Activated CD4-positive, alpha-beta T cell treated with anti-CD3 and anti-CD28 coated beads, Interleukin-10, Interleukin-2, amounts not matched to agents 100 ng/mL and 50 ng/mL, durations not matched to agents 16 hours and 8 hours (primary cell): ENCODE results near the gene CUL3.
"Not testable (repeated sequence)": the region's sequence is repeated elsewhere in the genome, so short reads cannot be mapped to it uniquely, and the experiment has no call there.

ENCODE experiments used
- DNase-seq: peaks from one replicate; pipeline ENCODE4 v3.0.0-alpha.2; 2020

CUL3 gene

DNA sequence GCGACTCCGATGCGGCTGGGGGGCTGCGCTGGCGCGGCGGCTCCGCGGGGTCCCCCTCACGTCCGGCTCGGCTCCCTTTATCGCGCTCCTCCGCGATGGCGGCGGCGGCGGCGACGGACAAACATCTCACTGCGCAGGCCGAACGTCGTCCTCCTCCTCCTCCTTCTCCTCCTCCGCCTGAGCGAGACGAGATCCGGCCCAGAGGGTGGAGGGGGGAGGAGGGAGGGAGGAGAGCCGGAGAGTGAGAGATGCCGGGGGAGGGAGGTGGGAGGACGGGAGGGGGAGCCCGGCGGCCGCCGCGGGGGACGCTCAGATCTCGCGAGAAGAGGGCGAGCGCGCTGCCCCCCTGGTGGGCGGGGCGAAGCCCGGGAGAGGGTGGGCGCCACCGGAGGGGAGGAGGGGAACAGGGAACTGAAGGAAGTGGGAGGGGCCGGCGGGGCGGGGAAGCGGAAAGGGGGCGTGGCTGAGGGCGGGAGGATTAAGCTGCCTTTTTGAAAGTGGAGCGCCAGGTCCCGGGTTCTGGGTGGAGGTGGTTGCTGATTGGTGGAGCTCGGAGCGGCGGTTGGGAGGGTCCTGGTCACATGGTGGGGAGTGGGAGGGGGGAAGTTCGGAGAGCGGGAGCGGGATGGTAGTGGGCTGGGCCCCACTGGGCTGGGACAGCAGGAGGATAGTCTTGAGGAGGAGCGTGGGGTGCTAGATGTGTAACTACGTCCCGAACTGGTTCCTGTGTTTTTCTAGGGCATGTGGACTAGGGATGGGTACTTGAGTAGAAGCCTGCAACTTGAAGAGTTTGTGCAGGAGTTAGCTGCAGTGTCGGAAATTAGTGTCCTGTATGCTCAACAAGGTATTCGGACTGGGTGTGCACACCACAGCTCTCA lies at the start of gene CUL3:
TSS of gene CUL3 (minus strand) at position 153 of the 878 bp plus-strand sequence. CDS start 354 bp downstream, outside the sequence.
- DNase-seq, result peak; percentile 99

DNA sequence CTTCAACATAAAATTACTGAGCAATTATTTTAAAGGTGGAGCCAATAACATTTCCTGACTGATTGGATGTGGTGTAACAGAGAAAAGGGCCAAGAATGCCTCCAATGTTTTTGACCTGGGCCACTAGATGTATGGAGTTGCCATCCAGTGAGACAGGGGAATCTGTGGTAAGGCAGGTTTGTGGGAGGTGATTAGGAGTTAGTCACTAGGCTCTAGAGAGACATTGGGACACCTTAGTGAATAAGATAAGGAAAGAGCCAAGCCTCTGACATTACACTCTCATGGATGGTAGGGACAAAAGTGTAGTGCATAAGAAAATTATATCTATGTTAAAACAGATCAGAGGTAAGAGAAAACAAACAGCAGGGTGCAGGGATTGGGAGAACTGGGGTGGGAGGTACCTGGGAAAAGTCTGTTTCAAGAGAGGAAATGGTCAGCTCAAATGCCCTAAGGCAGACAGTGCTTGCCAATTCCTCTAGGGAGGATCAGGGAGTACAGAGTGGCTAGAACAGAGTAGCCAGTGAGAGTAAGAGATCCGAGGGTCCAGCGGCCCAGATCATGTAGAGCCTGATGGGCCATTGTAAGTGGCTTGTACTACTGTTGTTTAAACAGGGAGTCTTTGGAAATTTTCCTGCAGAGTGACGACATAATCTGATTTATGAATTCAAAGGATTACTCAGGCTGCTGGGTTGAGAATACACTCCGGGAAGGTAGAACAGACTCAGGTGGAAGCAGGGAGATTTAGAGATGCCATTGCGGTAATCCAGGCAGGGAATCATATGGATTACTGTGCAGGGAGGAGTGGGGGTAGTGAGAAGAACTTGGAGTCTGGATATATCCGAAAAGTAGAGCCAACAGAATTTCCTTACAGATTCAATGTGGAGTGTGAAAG lies 45.7 kb upstream of the CUL3 start:
- no peak for DNase-seq

DNA sequence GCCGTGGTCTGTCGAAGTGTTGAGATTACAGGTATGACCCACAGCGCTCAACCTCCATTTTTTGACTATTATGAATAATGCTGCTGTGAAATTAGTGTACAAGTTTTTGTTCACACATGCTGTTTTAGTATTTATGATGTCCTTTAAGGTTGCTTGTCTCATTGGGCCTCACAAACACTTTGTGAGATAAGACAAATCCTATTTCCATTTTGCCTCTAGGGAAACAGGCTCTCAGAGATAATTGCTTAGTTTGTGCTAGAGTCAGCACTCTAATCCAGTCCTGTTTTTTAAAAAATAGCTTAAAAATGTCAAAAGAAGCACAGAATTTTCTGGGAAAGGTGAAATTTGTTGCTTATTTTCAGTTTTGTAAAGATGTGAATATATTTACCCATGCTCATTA lies 43.3 kb upstream of the CUL3 start:
- no peak for DNase-seq

DNA sequence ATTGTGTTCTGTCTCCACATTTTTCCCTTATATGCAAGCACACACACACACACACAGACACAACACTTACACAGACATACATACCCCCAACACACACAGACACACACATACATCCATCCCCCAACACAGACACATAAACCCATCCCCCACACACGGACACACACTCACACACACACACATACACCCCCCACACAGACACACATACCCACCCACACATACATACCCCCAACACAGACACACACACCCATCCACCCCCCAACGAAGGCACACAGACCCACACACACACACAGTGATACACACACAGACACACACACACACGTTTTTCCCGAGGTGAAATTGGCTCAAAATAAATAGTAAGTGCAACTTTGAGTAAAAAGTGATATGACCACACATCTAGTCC lies 41.6 kb upstream of the CUL3 start:
- no peak for DNase-seq

DNA sequence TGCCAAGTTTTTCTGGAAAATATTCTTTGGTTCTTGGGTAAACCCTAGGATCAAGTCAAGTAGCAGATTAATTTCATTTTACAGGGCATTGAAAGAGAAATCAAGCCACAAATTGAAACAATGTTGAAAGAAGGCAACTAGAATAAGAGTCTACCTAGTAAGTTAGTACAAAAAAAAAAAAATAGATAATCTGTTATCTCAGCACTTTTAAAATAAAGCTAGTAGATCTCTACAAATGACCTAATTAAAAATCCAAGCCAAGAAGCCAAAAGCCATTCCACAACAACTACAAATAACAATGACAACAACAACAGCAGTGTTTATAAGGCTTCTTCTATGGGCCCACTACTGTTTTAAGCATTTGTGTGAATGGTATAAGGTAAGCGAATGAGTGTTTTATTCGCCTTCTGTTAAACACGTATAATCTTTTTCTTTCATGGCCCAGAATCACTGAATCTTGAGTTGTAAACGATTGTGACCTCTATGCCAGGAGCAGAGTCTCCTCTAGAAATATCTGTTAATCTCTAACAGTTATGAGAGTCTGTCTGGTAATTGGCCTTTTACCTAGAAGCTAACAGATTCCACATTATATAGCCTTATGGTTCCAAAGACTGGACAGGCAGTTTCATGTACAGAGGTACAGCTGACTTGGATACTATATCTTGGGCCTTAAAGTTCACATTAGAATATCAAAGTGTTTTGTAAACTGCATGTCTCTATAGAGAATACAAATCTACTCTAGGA lies 28.6 kb upstream of the CUL3 start:
- DNase-seq, result no peak

DNA sequence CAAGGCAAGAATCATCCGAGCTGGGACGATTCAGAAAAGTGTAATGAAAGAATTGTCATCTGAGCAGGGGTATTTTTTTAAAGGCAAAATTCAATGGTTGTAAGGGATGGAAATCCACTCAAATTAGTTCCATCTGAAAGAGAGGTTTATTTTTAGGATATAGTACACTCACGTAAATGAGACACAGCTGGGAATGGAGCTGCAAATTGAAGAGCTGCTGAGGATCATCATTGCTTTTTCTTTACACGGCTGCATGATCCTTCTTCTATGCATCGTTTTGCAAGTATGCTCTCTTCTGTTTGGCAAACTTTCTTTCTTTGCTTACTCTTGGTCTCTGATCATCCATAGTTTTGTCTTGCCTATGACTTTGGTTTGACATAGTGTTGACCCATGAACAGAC lies 27.4 kb upstream of the CUL3 start:
- DNase-seq, result no peak

DNA sequence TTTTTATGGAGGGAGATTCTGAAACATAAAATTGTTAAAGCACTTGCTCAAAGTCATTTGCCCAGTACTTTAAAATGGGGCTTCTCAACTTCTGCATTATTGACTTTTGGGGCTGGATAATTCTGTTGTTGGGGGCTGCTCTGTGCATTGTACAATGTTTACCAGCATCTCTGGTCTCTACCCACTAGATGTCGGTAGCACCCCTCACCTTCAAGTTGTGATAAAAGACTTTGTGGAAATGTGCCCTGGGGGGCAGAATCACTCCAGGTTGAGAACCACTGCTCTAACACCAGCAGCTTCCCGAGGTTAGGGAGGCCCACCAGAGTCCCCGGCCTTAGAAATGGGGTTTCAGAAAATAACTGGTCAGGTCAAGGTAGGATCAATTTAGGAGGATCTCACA lies 26.8 kb upstream of the CUL3 start:
- no peak for DNase-seq

DNA sequence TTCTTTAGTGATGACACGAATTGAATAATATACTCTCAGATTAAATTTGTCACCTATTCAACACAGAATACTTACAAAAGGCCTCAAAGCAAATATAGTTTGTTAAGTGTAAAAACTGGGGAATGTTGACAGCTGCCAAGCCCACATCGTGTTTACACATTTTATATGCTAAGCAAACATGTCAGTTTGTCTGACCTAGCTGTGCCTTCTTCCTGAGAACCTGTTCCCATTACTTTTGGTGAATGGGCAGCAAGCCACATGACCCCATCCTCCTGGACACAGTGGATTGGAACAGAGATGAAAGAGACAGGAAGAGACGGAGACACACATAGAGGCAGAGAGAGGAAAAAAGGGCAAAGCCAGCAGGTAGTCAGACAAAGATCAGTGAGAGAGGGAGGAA lies 22.9 kb upstream of the CUL3 start:
- no peak for DNase-seq

DNA sequence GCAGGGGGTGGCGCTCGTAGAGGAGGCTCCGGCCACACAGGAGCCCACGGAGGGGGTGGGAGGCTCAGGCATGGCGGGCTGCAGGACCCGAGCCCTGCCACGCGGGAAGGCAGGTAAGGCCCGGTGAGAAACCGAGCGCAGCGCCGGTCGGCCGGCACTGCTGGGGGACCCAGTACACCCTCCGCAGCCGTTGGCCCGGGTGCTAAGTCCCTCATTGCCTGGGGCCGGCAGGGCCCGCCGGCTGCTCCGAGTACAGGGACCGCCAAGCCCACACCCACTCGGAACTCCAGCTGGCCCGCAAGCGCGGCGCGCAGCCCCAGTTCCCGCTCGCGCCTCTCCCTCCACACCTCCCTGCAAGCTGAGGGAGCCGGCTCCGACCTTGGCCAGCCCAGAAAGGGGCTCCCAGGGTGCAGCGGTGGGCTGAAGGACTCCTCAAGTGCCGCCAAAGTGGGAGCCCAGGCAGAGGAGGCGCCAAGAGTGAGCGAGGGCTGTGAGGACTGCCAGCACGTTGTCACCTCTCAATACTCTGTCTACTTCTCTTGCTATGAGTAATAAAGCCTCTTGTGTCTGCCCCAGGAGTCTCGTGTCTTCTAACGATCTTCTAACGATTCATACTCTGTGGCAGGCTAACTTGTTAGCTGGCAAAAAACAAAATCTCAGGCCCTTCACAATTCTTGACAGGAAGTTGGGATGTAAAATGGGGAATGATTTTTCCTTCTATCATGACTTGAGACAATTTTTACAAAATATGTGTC lies 18.8 kb upstream of the CUL3 start:
- peak; percentile 20 for DNase-seq

DNA sequence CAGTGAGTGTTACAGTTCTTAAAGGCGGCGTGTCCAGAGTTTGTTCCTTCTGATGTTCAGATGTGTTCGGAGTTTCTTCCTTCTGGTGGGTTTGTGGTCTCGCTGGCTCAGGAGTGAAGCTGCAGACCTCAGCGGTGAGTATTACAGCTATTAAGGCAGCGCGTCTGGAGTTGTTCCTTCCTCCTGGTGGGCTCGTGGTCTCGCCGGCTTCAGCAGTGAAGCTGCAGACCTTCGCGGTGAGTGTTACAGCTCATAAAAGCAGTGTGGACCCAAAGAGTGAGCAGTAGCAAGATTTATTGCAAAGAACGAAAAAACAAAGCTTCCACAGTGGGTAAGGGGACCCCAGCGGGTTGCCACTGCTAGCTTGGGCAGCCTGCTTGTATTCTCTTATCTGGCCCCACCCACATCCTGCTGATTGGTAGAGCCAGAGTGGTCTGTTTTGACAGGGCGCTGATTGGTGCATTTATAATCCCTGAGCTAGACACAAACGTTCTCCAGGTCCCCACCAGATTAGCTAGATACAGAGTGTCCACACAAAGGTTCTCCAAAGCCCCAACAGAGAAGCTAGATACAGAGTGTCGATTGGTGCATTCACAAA lies 17.7 kb upstream of the CUL3 start:
- not testable (repeated sequence) for DNase-seq

DNA sequence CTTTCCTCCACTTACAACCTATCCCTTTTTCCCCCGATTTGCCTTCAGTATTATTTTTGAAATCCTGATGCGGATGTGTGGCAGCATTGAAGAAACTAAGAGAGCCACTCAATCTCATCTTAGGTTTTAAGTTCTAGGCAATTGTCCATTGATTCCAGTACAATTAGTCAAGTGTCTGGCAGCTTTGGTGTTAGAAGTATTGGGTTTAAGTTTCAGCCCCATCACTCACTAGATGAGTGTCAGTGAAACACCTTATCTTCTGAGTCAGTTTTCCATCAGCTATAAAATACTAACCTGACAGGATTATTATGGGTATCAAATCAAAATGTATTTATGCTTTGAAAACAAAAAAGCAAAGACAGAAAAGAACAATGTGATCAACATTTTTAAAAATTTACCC lies 16.8 kb upstream of the CUL3 start:
- peak; percentile 30 for DNase-seq

DNA sequence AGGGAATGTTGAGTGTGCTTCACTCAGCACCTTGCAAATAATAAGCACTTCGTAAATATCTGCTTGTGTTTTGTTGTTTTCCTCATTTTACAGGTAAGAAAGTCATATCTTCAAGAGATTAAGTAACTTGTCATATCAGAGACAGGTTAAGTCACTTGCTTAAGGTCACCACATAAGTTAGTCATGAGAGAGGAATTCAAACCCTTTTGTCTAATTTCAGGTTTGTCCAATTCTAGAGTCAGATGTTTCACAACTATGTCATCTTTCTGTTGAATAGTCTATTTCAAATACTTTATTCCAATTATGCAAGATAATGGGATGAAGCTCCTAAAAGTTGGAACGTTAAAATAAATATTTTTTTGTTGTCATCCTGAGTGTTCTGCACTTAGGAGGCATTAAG lies 13.5 kb upstream of the CUL3 start:
- no peak for DNase-seq

DNA sequence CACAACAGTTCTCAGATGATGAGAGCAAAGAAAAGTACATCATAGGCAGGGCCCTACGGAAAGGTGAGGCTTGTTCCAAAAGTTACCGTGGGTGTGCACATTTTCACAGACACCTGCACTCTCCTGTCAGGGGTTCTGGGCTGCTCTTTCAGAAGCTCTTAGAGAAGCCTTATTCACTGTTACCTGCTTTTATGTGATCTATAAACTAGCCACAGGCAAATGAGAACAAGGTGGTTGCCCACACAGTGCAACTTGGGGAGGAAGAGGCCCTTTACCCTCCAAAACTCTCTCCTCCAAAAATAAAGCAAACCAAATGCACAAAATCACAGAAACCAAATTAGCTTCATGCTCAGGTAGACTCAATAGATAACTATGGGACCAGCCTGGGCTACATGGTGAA lies 11.1 kb upstream of the CUL3 start:
- no peak for DNase-seq

DNA sequence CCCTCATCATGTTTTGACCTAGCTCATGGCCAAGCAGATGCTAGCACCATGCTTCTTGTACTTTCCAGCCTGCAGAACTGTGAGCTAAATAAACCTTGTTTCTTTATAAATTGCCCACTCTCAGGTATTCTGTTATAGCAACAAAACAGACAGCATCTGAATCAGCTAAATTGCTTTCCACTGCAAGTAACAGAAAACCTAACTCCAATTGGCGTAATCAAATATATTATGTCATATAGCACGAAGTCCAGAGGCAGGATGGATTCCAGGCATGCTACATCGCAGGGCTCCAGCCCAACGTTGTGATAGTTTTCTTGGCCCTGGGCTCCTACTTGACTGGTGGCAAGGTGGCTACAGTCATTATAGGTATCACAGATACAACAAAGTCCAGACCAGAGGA lies 10.4 kb upstream of the CUL3 start:
- no peak for DNase-seq

DNA sequence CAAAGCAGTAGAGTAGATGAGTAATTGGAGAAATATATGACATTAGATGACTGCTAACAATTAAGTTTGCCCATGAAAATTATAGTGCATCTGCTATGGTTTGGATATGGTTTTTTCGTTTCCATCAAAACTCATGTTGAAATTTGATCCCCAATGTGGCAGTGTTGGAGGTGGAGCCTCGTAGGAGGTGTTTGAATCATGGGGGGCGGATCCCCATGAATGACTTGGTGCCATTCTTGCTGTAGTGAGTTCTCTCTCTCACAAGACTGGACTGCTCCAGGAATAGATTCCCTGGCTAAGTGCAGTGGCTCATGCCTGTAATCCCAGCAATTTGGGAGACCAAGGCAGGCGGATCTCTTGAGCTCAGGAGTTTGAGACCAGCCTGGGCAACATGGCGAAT lies 9.7 kb upstream of the CUL3 start:
- no peak for DNase-seq

DNA sequence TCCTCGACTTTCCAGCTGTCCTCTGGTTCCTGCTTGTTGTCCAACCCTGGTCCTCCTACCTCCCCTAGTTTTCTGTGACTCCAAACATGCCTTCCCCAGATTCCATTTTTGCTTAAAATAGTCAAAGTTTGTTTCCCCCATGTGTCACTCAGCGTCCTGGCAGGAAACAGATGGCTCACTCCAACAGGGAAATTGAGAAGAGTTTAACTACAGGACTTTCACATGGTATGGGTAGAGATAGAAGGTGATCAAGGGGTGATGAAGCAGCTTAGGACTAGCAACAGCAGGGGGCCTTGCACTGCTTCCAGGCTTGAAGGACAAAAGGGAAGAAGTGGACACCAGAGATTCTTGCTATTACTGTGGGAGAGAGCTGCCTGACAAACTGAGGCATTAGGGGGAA lies 6.1 kb upstream of the CUL3 start:
- no peak for DNase-seq

DNA sequence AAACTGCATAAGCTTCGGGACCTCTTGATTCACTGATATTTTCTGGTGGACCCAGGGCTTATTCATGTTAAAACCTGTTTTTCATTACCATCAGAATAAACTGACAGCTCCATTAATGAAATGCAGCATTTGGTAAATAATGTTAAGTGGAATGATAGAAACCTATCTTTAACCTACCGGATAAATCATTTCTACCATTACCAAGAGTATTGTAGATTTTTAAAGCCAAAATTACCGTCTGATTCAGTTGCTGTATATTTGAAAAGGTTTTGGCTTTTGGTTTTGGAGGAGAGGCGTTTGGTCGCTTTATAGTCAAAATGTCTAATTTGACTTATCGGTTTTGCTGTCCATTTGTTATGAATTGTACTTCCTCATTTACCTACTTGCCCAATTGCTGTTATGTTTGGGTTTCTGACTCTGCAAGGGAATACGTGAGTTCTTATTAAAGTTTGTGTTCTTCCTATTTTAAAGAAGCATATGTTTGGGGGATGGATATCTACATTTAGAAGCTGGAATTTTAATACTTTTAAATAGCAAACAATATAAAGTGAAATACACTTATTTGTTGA lies 1.0 kb upstream of the CUL3 start:
- DNase-seq, result no peak

DNA sequence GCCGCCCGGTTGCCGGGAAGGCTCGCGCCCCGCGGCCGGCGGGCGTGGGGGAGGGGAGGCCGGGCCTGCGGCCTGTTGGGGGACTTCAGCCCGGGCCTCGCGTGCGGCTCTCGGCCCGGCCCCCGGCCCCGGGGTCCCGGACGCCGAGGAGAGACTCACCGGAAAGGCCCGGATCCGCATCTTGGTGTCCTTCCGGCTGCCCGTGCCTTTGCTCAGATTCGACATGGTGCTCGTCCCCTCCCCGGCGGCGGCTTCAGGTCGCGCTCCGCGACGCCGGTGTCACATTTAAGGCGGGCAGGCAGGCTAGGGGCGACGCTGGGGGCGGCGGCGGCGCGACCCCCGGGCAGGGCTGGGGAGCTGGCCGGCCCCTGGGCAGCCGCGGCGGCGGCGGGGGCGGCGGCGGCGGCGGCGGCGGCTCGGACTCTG lies 365 bp downstream of the CUL3 start:
- peak; percentile 71 for DNase-seq

DNA sequence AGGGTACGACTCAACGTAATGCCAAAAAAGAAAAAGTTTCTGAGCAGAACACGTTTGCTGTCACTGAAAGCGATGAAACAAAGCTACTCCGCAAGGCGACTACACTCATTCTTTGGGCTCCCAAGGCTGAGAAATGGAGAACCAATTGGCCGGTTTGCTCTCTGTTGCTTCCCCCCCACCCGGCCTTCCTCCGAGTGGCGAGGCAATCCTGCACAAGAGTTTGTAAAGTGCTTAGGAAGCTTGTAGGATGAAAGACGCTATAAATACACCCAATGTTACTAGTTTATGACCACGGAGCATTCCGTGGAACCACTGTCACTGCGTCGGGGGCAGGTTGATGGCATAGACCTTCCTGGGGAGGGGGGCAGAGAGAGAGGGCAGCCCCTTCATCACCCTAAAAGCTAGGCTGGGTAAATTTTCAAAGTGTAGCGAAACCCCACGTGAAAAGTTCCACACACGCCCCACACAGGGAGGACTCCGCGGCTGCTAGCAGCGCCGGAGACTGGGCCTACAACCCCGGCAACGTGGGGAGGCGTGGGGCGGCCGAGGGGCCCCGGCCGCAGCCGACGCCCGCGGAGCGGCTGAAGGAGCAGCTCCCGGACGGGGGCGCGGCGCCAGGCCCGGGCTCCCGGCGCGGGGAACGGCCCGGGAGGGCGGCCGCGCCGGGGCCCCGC lies 915 bp downstream of the CUL3 start:
- DNase-seq, result peak; percentile 30

DNA sequence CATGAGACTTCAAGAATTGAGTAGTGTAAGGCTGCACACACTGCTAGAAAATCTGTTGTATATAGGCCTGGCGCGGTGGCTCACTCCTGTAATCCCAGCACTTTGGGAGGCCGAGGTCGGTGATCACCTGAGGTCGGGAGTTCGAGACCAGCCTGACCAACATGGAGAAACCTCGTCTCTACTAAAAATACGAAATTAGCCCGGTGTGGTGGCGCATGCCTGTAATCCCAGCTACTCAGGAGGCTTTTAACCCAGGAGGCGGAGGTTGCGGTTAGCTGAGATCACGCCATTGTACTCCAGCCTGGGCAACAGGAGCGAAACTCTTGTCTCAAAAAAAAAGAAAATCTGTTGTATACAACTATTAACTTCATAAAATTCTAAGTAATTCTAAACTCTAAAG lies 2.1 kb downstream of the CUL3 start:
- not testable (repeated sequence) for DNase-seq

DNA sequence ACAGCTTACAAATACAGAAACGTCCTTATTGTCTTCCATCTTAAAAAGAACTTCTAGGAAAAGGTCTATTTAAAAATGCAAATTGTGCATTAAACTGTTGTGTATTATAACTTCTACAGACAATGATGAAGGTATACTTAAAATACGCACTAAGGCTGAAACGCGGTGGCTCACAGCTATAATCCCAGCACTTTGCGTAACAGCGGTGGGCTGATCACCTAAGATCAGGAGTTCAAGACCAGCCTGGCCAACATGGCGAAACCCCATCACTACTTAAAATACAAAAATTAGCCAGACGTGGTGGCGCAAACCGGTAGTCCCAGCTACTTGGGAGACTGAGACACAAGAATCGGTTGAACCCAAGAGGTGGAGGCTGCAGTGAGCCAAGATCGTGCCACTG lies 4.9 kb downstream of the CUL3 start:
- DNase-seq, result no peak
